CD14-positive monocyte (primary cell): ENCODE results near the gene INCENP. TPM values are rescaled to one million over a fixed set of nuclear protein-coding genes. Genes with fewer than 3 reads are reported as not detected.

Experiments used
- DNase-seq, 3 donors: peaks; one replicate each; pipeline ENCODE4 v3.0.0-alpha.2; 2011 to 2022
- H2AFZ ChIP-seq: 2 replicates; pipeline ENCODE4 v1.6.0; 2012; ENCODE audit warnings: mild to moderate bottlenecking, low read depth, low read length, inconsistent platforms; ENCODE audit not compliant: insufficient read depth, poor library complexity, severe bottlenecking
- H3K27ac ChIP-seq, 2 donors: 1 replicate in 1 of 2; 2 replicates in 1 of 2; pipeline ENCODE4 v1.5.1; 2012 to 2013; ENCODE audit warnings: low read length in 2 of 2, control low read depth in 1 of 2, inconsistent platforms in 1 of 2, low read depth in 1 of 2, mild to moderate bottlenecking in 1 of 2
- H3K27me3 ChIP-seq, 2 donors: one replicate each; pipeline versions ENCODE4 v1.6.0 to v1.6.1; 2011 to 2013; ENCODE audit warnings: low read length in 2 of 2; ENCODE audit not compliant: control insufficient read depth in 2 of 2, insufficient read depth in 2 of 2
- H3K36me3 ChIP-seq, 2 donors: replicated peaks in 1 of 2; 1 replicate in 1 of 2; 2 replicates in 1 of 2; pipeline versions ENCODE4 v1.5.1 to v1.6.1; 2012 to 2013; ENCODE audit warnings: low read length in 2 of 2, control low read depth in 1 of 2, inconsistent platforms in 1 of 2, mild to moderate bottlenecking in 1 of 2; ENCODE audit not compliant: insufficient read depth in 2 of 2, control insufficient read depth in 1 of 2
- H3K4me1 ChIP-seq, 2 donors: 1 replicate in 1 of 2; 2 replicates in 1 of 2; pipeline versions ENCODE4 v1.5.1 to v1.6.1; 2012 to 2013; ENCODE audit warnings: low read length in 2 of 2, control low read depth in 1 of 2, inconsistent platforms in 1 of 2, mild to moderate bottlenecking in 1 of 2, moderate library complexity in 1 of 2; ENCODE audit not compliant: insufficient read depth in 2 of 2, control insufficient read depth in 1 of 2
- H3K4me2 ChIP-seq: replicated peaks from 2 replicates; pipeline ENCODE3; 2012; ENCODE audit warnings: low read length, moderate library complexity, mild to moderate bottlenecking; ENCODE audit not compliant: poor library complexity, severe bottlenecking; ENCODE audit errors: extremely low read depth
- H3K4me3 ChIP-seq, 3 experiments: fragments of 200-600 bp in 1 of 3; sonication (generic) in 1 of 3; replicated peaks in 1 of 3; 1 replicate in 2 of 3; 2 replicates in 1 of 3; pipeline ENCODE4 v1.5.1; 2011 to 2013; ENCODE audit warnings: low read length in 3 of 3, mild to moderate bottlenecking in 3 of 3, control low read depth in 2 of 3, low read depth in 2 of 3, inconsistent platforms in 1 of 3, moderate library complexity in 1 of 3
- H3K79me2 ChIP-seq: 2 replicates; pipeline ENCODE4 v1.6.0; 2012; ENCODE audit warnings: mild to moderate bottlenecking, control low read depth, inconsistent platforms, low read length, moderate library complexity; ENCODE audit not compliant: insufficient read depth
- H3K9ac ChIP-seq: 2 replicates; pipeline ENCODE4 v1.6.0; 2017; ENCODE audit warnings: low read length, mild to moderate bottlenecking; ENCODE audit not compliant: insufficient read depth, poor library complexity, severe bottlenecking
- H3K9me3 ChIP-seq, 2 donors: replicated peaks in 1 of 2; 1 replicate in 1 of 2; 2 replicates in 1 of 2; pipeline versions ENCODE4 v1.5.1 to v1.6.1; 2012 to 2013; ENCODE audit warnings: low read length in 2 of 2, control low read depth in 1 of 2; ENCODE audit not compliant: control insufficient read depth in 1 of 2, insufficient read depth in 1 of 2
- H4K20me1 ChIP-seq: 2 replicates; pipeline ENCODE4 v1.6.0; 2012; ENCODE audit warnings: mild to moderate bottlenecking, low read length, control low read depth, moderate library complexity; ENCODE audit not compliant: insufficient read depth
- H3K27ac Mint-ChIP-seq, 7 donors: one replicate each; pipeline ENCODE4 v1.8.0; 2020; ENCODE audit warnings: mild to moderate bottlenecking in 7 of 7, mixed read lengths in 7 of 7, moderate library complexity in 6 of 7, inconsistent platforms in 2 of 7
- H3K27me3 Mint-ChIP-seq, 3 donors: one replicate each; pipeline ENCODE4 v1.8.0; 2021 to 2022; ENCODE audit warnings: low read depth in 3 of 3, mild to moderate bottlenecking in 3 of 3, mixed read lengths in 3 of 3, moderate library complexity in 3 of 3, inconsistent platforms in 1 of 3
- H3K36me3 Mint-ChIP-seq, 2 donors: one replicate each; pipeline ENCODE4 v1.8.0; 2020; ENCODE audit warnings: mixed read lengths in 2 of 2, inconsistent platforms in 1 of 2, mild to moderate bottlenecking in 1 of 2
- H3K4me1 Mint-ChIP-seq: one replicate; pipeline ENCODE4 v1.8.0; 2020; ENCODE audit warnings: mild to moderate bottlenecking, mixed read lengths
- H3K4me3 Mint-ChIP-seq, 2 donors: one replicate each; pipeline ENCODE4 v1.8.0; 2020; ENCODE audit warnings: mild to moderate bottlenecking in 2 of 2, mixed read lengths in 2 of 2, moderate library complexity in 1 of 2
- H3K9me3 Mint-ChIP-seq, 7 donors: one replicate each; pipeline ENCODE4 v1.8.0; 2020 to 2022; ENCODE audit warnings: mixed read lengths in 7 of 7, mild to moderate bottlenecking in 6 of 7, moderate library complexity in 6 of 7, inconsistent platforms in 2 of 7
- CTCF ChIP-seq: fragments of 200-600 bp; IDR thresholded peaks from one replicate; pipeline ENCODE4 v1.8.0; 2022; ENCODE audit warnings: antibody characterized with exemption, mild to moderate bottlenecking
- WGBS: methylation state at CpG from one replicate; pipeline ENCODE4 v1.1.5; 2013; ENCODE audit warnings: missing lambda C conversion rate; ENCODE audit not compliant: insufficient coverage; 5-methylcytosine and 5-hydroxymethylcytosine counted together
- intact Hi-C, 2 donors: fragments of 100-400 bp; cut with micrococcal nuclease; formaldehyde crosslinking; loops; one replicate each; pipeline versions ENCODE4 v1.15.0 to v1.15.1; 2023
- polyA plus RNA-seq, 3 donors: library from polyadenylated mRNA; depleted of rRNA in 1 of 3; unstranded in 2 of 3; stranded (reverse) in 1 of 3; fragments of 300-500 nt in 2 of 3; fragments of >200 nt in 1 of 3; fragmentation: Illumina TruSeq in 2 of 3; gene quantifications; 1 replicate in 2 of 3; 2 replicates in 1 of 3; pipeline ENCODE4 v1.2.3, GENCODE V29; 2012 to 2021

Gene INCENP
- polyA plus RNA-seq, 3 donors: 0.75 to 7.0 (median 1.0) TPM

- Histone ChIP-seq H3K9ac (no peak overlapping the region), H3K4me1 (no peaks in the 10 kb centered on the region), H3K27me3 (no peaks in the 10 kb centered on the region), H4K20me1 (no peaks in the 10 kb centered on the region), H3K79me2 (peaks cover 62% of the 10 kb centered on the region), H2AFZ (no peak overlapping the region), H3K27ac (peak overlapping the region in 1 of 2 donors; percentile 56), H3K36me3 (peaks cover 63 to 96% of the 10 kb centered on the region in 2 donors), H3K9me3 (no peaks in the 10 kb centered on the region), H3K4me3 (no peak overlapping the region), H3K4me2 (no peak overlapping the region)
- TF ChIP-seq CTCF: no peak
- Mint-ChIP-seq H3K9me3 (no peaks in the 10 kb centered on the region), H3K27ac (peak overlapping the region in 3 of 7 donors; percentile 30 to 87 (median 78)), H3K36me3 (peaks cover 73 to 97% of the 10 kb centered on the region in 2 donors), H3K4me1 (peaks cover 7% of the 10 kb centered on the region), H3K4me3 (no peak overlapping the region), H3K27me3 (no peaks in the 10 kb centered on the region)
- DNase-seq: no peak
- intact Hi-C loops: no loop called here
- WGBS: 99% methylated on average over 6 of the region's 7 CpGs
Measured at GRCh38 chr11:62137276-62137861, 13.6 kb downstream of the INCENP start.

- H4K20me1 ChIP-seq: no peaks in the 10 kb centered on the region
- no peak for TF ChIP-seq CTCF
- H3K9me3 Mint-ChIP-seq: no peaks in the 10 kb centered on the region
- H3K27ac Mint-ChIP-seq: peak overlapping the region in 3 of 7 donors; percentile 30 to 87 (median 78)
- no peaks in the 10 kb centered on the region for H3K9me3 ChIP-seq
- no peaks in the 10 kb centered on the region for H3K27me3 Mint-ChIP-seq
- DNase-seq: no peak
- H2AFZ ChIP-seq: no peak overlapping the region
- H3K36me3 ChIP-seq: peaks cover 64 to 96% of the 10 kb centered on the region in 2 donors
- H3K79me2 ChIP-seq: peaks cover 55% of the 10 kb centered on the region
- intact Hi-C loops: no loop called here
- no peak overlapping the region for H3K9ac ChIP-seq
- WGBS: 100% methylated on average over 8 of the region's 14 CpGs
- peaks cover 7% of the 10 kb centered on the region for H3K4me1 Mint-ChIP-seq
- H3K4me2 ChIP-seq: no peak overlapping the region
- H3K4me3 Mint-ChIP-seq: no peak overlapping the region
- H3K4me1 ChIP-seq: no peaks in the 10 kb centered on the region
- H3K4me3 ChIP-seq: no peak overlapping the region
- H3K27me3 ChIP-seq: no peaks in the 10 kb centered on the region
- H3K27ac ChIP-seq: peak overlapping the region in 1 of 2 donors; percentile 56
- H3K36me3 Mint-ChIP-seq: peaks cover 73 to 97% of the 10 kb centered on the region in 2 donors
Measured at GRCh38 chr11:62137881-62138629, 14.2 kb downstream of the INCENP start.
